ENCODE results near the gene UFD1. TPM values are rescaled to one million over a fixed set of nuclear protein-coding genes. Genes with fewer than 3 reads are reported as not detected.

UFD1 gene
- total RNA-seq, 4 donors from 2014 or later = 33.0 to 57.4 (median 45.6) TPM

DNA sequence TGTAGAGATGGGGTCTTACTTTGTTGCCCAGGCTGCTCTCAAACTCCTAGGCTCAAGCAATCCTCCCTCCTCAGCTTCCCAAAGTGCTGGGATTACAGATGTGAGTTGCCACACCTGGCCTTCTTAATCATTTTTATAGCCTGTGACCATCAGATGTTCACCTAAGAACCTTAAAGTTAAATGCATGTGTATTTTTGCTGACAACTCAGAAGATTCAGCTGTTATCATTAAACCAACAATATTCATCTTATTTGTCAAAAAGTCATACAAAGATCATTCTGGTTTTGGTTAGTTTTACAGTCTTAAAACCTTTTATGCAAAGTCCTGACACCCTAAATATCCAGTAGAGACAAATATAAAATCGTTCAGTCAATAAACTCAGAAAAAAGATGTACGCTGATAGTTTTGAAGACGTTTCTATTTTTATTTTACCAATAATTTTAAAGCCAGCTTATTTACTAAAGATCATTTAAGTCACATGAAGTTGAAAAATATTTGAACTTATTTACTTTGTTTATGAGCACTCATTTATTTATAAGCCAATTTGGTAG is 23.0 kb upstream of the UFD1 start:
- TF ChIP-seq POLR2A (IDR thresholded peaks at IDR 0.05) = no peak
- no peak for TF ChIP-seq CTCF (IDR thresholded peaks at IDR 0.05)
- H3K36me3 ChIP-seq = no peaks in the 10 kb centered on the region
- no peak overlapping the region for H3K4me3 ChIP-seq
- intact Hi-C loops (cut with DNase I) = no loop called here
- no peaks in the 10 kb centered on the region for H3K4me1 ChIP-seq
- no peak for DNase-seq
- H3K27ac ChIP-seq = no peak overlapping the region
- H3K9me3 ChIP-seq = no peaks in the 10 kb centered on the region
- H3K27me3 ChIP-seq = no peaks in the 10 kb centered on the region
- 82 to 88% methylated on average over 3 of the region's 3 CpGs for WGBS, 2 donors

GRCh38 chr22:19499880-19500242 is 20.9 kb upstream of the UFD1 start:
- H3K36me3 ChIP-seq = no peaks in the 10 kb centered on the region
- no peaks in the 10 kb centered on the region for H3K27me3 ChIP-seq
- H3K4me1 ChIP-seq = no peaks in the 10 kb centered on the region
- intact Hi-C loops (cut with DNase I) = loop anchor here (10.0 kb wide), 1 partner anchor 135 kb away; no protein-coding TSS in a partner anchor
- H3K4me3 ChIP-seq = no peak overlapping the region
- no peak for DNase-seq
- no peaks in the 10 kb centered on the region for H3K9me3 ChIP-seq
- no peak for TF ChIP-seq CTCF (IDR thresholded peaks at IDR 0.05)
- no peak for TF ChIP-seq POLR2A (IDR thresholded peaks at IDR 0.05)
- no peak overlapping the region for H3K27ac ChIP-seq
- WGBS, 2 donors = 100% methylated on average over 1 to 2 of the region's 4 CpGs

GRCh38 chr22:19499236-19499879 is 20.4 kb upstream of the UFD1 start:
- Histone ChIP-seq H3K4me3 (no peak overlapping the region), H3K4me1 (no peaks in the 10 kb centered on the region), H3K9me3 (no peaks in the 10 kb centered on the region), H3K27ac (no peak overlapping the region), H3K36me3 (no peaks in the 10 kb centered on the region), H3K27me3 (no peaks in the 10 kb centered on the region)
- TF ChIP-seq POLR2A (IDR thresholded peaks at IDR 0.05) = no peak
- no peak for TF ChIP-seq CTCF (IDR thresholded peaks at IDR 0.05)
- intact Hi-C loops (cut with DNase I) = loop anchor here (10.0 kb wide), 1 partner anchor 135 kb away; no protein-coding TSS in a partner anchor
- WGBS, 2 donors = 96 to 100% methylated on average over 4 of the region's 7 CpGs
- DNase-seq = no peak

GRCh38 chr22:19498866-19499190 is 19.8 kb upstream of the UFD1 start:
- H3K36me3 ChIP-seq = no peaks in the 10 kb centered on the region
- H3K9me3 ChIP-seq = no peaks in the 10 kb centered on the region
- intact Hi-C loops (cut with DNase I) = loop anchor here (10.0 kb wide), 1 partner anchor 136 kb away; no protein-coding TSS in a partner anchor
- no peak overlapping the region for H3K4me3 ChIP-seq
- TF ChIP-seq CTCF (IDR thresholded peaks at IDR 0.05) (no peak), POLR2A (IDR thresholded peaks at IDR 0.05) (no peak)
- no peak overlapping the region for H3K27ac ChIP-seq
- WGBS, 2 donors = 97 to 100% methylated on average over 2 to 3 of the region's 3 CpGs
- H3K4me1 ChIP-seq = no peaks in the 10 kb centered on the region
- DNase-seq = no peak
- no peaks in the 10 kb centered on the region for H3K27me3 ChIP-seq

- no peak overlapping the region for H3K4me3 ChIP-seq
- H3K4me1 ChIP-seq = no peaks in the 10 kb centered on the region
- intact Hi-C loops (cut with DNase I) = loop anchor here (10.0 kb wide), 1 partner anchor 136 kb away; no protein-coding TSS in a partner anchor
- DNase-seq = no peak
- H3K27ac ChIP-seq = no peak overlapping the region
- no peaks in the 10 kb centered on the region for H3K9me3 ChIP-seq
- H3K36me3 ChIP-seq = no peaks in the 10 kb centered on the region
- no peaks in the 10 kb centered on the region for H3K27me3 ChIP-seq
- 95% methylated on average over 4 to 7 of the region's 7 CpGs for WGBS, 2 donors
- TF ChIP-seq POLR2A (IDR thresholded peaks at IDR 0.05) (no peak), CTCF (IDR thresholded peaks at IDR 0.05) (no peak)
Observed at GRCh38 chr22:19498154-19498865, 19.3 kb upstream of the UFD1 start.

All from esophagus squamous epithelium (tissue), 5 donors.